NT2/D1 (cell line): ENCODE measurements around the gene ARHGAP22.

ENCODE experiments used
- DNase-seq: peaks from one replicate; pipeline ENCODE4 v3.0.0-alpha.2; 2011; ENCODE audit warnings: low read depth, low spot score
- H3K27me3 ChIP-seq: 2 replicates; pipeline ENCODE4 v1.6.0; 2011; ENCODE audit warnings: mild to moderate bottlenecking; ENCODE audit not compliant: insufficient read length, insufficient read depth
- H3K36me3 ChIP-seq: 2 replicates; pipeline ENCODE4 v1.6.1; 2011; ENCODE audit warnings: mild to moderate bottlenecking, low read length, mixed read lengths; ENCODE audit not compliant: insufficient read depth, insufficient read length
- H3K4me1 ChIP-seq: 2 replicates; pipeline ENCODE4 v1.5.1; 2011; ENCODE audit not compliant: insufficient read depth, insufficient read length
- H3K4me3 ChIP-seq: 2 replicates; pipeline ENCODE4 v1.5.1; 2011; ENCODE audit warnings: low read depth; ENCODE audit not compliant: insufficient read length
- H3K9ac ChIP-seq: 2 replicates; pipeline ENCODE4 v1.6.0; 2011; ENCODE audit warnings: low read depth; ENCODE audit not compliant: insufficient read length
- H3K9me3 ChIP-seq: 2 replicates; pipeline ENCODE4 v1.5.1; 2011; ENCODE audit warnings: mild to moderate bottlenecking, low read length; ENCODE audit not compliant: insufficient read depth
- SUZ12 ChIP-seq: IDR thresholded peaks from 2 replicates; pipeline ENCODE4 v1.6.1; 2011; ENCODE audit not compliant: insufficient read length, insufficient read depth; ENCODE audit errors: extremely low read depth
- YY1 ChIP-seq: IDR thresholded peaks from 2 replicates; pipeline ENCODE4 v1.6.1; 2011; ENCODE audit not compliant: insufficient read length, insufficient read depth
- ZNF274 ChIP-seq: IDR thresholded peaks from 2 replicates; pipeline ENCODE4 v1.6.1; 2011; ENCODE audit warnings: mild to moderate bottlenecking, low read depth, low read length

Gene ARHGAP22

DNA sequence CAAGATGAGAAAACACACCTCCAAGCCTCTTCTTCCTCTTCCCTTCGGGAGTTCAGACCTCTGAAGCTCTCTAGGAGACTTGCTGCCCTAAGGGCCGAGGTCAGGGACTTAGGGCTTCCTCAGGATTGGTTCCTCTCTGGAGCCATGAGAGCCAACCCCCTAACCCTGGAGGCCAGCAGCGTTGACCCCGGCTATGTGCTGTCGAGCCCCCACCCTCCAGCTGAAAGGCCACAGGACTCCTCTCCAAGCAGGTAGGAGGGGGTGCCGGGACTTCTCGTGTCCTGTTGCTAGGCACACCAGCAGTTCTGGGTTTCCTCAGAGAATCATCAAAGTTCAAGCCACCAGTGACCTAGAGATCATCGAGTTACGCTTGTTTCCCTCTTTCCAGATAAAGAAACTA is 87.4 kb downstream of the ARHGAP22 start:
- Histone ChIP-seq H3K9me3 (peaks cover 17% of the 10 kb centered on the region), H3K27me3 (no peaks in the 10 kb centered on the region), H3K9ac (no peak overlapping the region), H3K36me3 (no peaks in the 10 kb centered on the region), H3K4me1 (peaks cover 7% of the 10 kb centered on the region), H3K4me3 (no peak overlapping the region)
- TF ChIP-seq ZNF274, result no peak
- TF ChIP-seq SUZ12, result no peak
- TF ChIP-seq YY1, result no peak
- no peak for DNase-seq

DNA sequence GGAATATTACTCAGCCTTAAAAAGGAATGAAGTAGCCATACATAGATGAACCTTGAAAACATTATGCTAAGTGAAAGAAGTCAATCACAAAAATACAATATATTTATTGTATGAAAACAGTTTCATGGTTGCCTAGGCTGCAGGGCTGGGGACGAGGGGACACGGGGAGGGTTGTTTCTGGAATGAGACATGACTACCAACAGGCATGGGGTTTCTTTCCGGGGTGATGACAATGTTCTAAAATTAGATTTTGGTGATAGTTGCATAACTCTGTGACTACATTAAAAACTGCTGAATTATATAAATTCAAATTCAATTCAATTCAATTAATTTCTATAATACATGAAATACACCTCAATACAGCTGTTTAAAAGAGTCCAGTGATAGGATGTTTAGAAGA is 88.0 kb downstream of the ARHGAP22 start:
- Histone ChIP-seq H3K9me3 (peaks cover 17% of the 10 kb centered on the region), H3K36me3 (no peaks in the 10 kb centered on the region), H3K27me3 (no peaks in the 10 kb centered on the region), H3K9ac (no peak overlapping the region), H3K4me1 (peaks cover 6% of the 10 kb centered on the region), H3K4me3 (no peak overlapping the region)
- no peak for DNase-seq
- no peak for TF ChIP-seq ZNF274

- Histone ChIP-seq H3K27me3 (no peaks in the 10 kb centered on the region), H3K9ac (no peak overlapping the region), H3K9me3 (peaks cover 17% of the 10 kb centered on the region), H3K4me1 (peaks cover 5% of the 10 kb centered on the region), H3K4me3 (no peak overlapping the region), H3K36me3 (no peaks in the 10 kb centered on the region)
- DNase-seq, result no peak
- TF ChIP-seq YY1 (no peak), ZNF274 (no peak), SUZ12 (no peak)
These were observed 90.0 kb downstream of the ARHGAP22 start for GRCh38 chr10:48514916-48515315.

GRCh38 chr10:48514255-48514654 is 90.6 kb downstream of the ARHGAP22 start:
- no peak for TF ChIP-seq SUZ12
- no peak for TF ChIP-seq YY1
- TF ChIP-seq ZNF274, result no peak
- Histone ChIP-seq H3K36me3 (no peaks in the 10 kb centered on the region), H3K4me1 (peaks cover 3% of the 10 kb centered on the region), H3K9ac (no peak overlapping the region), H3K9me3 (peaks cover 17% of the 10 kb centered on the region), H3K4me3 (no peak overlapping the region), H3K27me3 (no peaks in the 10 kb centered on the region)
- DNase-seq, result no peak

GRCh38 chr10:48512861-48513260 is 92.0 kb downstream of the ARHGAP22 start:
- TF ChIP-seq ZNF274, result no peak
- TF ChIP-seq SUZ12, result no peak
- TF ChIP-seq YY1, result no peak
- Histone ChIP-seq H3K9ac (no peak overlapping the region), H3K27me3 (no peaks in the 10 kb centered on the region), H3K4me3 (no peak overlapping the region), H3K4me1 (no peaks in the 10 kb centered on the region), H3K9me3 (peaks cover 17% of the 10 kb centered on the region), H3K36me3 (no peaks in the 10 kb centered on the region)
- no peak for DNase-seq

DNA sequence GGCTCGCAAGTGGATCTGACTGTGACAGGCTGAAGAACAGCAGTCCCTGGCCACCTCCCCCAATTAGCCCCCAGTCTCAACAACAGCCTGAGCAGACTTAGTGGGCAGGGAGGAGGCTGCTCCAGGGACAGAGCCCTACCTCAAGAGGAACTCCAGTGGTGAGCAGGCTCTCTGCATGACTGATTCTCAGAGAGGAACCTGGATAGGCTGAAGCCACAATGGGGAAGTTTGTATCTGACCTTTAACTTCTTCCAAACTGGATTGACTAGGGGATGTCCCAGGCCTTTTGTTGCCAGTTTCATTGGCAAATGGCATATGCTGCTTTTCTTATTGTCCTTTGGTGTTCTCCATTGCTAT is 93.0 kb downstream of the ARHGAP22 start:
- Histone ChIP-seq H3K9ac (no peak overlapping the region), H3K4me3 (no peak overlapping the region), H3K9me3 (peaks cover 17% of the 10 kb centered on the region), H3K36me3 (no peaks in the 10 kb centered on the region), H3K27me3 (no peaks in the 10 kb centered on the region), H3K4me1 (no peaks in the 10 kb centered on the region)
- no peak for TF ChIP-seq ZNF274
- no peak for TF ChIP-seq YY1
- no peak for TF ChIP-seq SUZ12
- no peak for DNase-seq

DNA sequence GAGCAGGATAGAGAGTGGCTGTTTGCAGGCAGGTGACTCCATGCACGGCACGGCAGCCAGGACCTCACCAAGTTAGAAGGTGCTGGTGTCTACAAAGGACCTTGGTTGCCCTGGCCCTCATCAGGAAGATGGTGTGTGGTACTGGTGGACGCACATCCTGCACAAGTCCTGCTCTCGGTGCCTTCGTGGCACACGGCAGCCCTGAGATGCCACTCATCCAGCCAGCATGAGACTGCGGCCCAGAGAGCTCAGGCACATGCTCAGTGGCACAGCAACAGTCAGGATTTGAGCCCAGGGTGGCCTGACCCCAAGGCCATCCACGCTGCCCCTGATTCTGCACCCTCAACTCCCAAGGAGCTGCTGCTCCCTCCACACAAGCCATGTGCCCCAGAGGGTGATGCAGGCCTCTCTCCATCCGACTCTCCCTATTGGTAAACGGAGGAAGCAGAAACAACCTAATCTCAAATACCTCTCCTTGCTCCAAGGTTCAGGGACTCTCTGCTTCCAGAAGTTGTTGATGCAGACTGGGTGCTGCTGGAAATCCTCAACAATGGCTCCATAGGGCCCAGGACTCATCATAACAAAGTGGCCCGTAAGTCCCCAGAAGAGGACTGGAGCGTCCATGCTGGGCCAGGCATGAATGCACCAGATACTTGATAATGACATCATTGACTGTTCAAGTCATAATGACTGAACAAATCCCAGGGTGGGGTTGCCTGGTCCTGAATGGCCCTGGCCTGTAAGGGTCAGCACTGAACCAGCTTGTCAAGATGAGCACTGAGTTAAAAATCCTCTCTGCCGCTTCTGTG is 93.6 kb downstream of the ARHGAP22 start:
- no peak for DNase-seq
- H3K4me1 ChIP-seq, result no peaks in the 10 kb centered on the region
- TF ChIP-seq ZNF274 (no peak), SUZ12 (no peak), YY1 (no peak)

More for the DNA sequence above, 93.6 kb downstream of the ARHGAP22 start:
- Histone ChIP-seq H3K4me3 (no peak overlapping the region), H3K36me3 (no peaks in the 10 kb centered on the region), H3K9ac (no peak overlapping the region), H3K27me3 (no peaks in the 10 kb centered on the region), H3K9me3 (peaks cover 17% of the 10 kb centered on the region)
